ENCODE data around the gene TMOD2.

DNA sequence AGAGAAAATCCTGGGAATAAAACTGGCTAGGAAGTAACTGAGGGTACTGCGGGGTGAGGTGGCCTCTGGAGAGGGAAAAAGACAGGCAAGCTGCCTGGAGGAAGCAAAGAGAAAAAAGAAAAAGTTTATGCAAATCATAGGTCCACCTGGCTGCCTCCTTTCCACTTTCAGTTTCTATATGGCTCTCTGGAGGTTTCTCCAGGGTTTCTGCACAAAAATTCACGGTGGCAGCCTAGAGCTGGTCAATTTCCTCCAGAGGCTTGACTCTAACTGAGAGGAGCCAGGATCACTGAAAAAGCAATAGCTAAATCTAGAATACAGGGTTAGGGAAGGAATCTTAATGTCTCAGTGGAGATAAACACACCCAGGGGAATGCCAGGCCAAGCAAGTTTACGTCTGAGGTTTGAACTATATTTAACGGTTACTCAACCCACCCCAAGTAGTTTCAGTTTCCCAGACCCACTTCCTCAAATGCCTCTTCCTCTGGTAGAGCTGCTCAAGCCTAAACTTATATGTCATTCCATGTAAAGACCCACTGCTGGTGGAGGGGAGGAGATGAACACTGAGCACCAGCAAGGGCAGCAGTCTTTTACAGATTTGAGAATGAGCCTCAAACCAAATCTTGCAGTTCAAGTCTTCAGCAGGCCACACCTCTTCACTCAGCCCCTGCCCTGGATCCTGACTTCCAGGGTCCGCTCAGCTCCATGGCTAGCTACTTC lies 19.7 kb upstream of the TMOD2 start:
- TF ChIP-seq, protein P1, sequence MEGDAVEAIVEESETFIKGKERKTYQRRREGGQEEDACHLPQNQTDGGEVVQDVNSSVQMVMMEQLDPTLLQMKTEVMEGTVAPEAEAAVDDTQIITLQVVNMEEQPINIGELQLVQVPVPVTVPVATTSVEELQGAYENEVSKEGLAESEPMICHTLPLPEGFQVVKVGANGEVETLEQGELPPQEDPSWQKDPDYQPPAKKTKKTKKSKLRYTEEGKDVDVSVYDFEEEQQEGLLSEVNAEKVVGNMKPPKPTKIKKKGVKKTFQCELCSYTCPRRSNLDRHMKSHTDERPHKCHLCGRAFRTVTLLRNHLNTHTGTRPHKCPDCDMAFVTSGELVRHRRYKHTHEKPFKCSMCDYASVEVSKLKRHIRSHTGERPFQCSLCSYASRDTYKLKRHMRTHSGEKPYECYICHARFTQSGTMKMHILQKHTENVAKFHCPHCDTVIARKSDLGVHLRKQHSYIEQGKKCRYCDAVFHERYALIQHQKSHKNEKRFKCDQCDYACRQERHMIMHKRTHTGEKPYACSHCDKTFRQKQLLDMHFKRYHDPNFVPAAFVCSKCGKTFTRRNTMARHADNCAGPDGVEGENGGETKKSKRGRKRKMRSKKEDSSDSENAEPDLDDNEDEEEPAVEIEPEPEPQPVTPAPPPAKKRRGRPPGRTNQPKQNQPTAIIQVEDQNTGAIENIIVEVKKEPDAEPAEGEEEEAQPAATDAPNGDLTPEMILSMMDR (conservative IDR thresholded peaks at IDR 0.05 in 1 of 2, IDR thresholded peaks at IDR 0.05 in 1 of 2; ENCODE audit: extremely low read depth in 1 of 2, insufficient read depth in 1 of 2, low read depth in 1 of 2, low read length in 2 of 2): no peak
- TF ChIP-seq EZH2 (IDR thresholded peaks at IDR 0.05; ENCODE audit: borderline replicate concordance, low read length): no peak
